Colonic mucosa (tissue), 4 donors: ENCODE data around the gene MSI2. TPM values are rescaled to one million over a fixed set of nuclear protein-coding genes. Genes with fewer than 3 reads are reported as not detected.

Source experiments
- DNase-seq: peaks from one replicate; pipeline ENCODE4 v3.0.0-alpha.2; 2020
- H3K27ac ChIP-seq: fragments of 200-600 bp; one replicate; pipeline ENCODE4 v1.8.0; 2021
- H3K27me3 ChIP-seq: fragments of 200-600 bp; one replicate; pipeline ENCODE4 v1.8.0; 2021
- H3K36me3 ChIP-seq: fragments of 200-600 bp; one replicate; pipeline ENCODE4 v1.8.0; 2021
- H3K4me1 ChIP-seq: fragments of 200-600 bp; one replicate; pipeline ENCODE4 v1.8.0; 2021; ENCODE audit warnings: mild to moderate bottlenecking
- H3K4me3 ChIP-seq: fragments of 200-600 bp; one replicate; pipeline ENCODE4 v1.8.0; 2021
- H3K9ac ChIP-seq, 2 donors: one replicate each; pipeline ENCODE4 v1.7.0; 2013; ENCODE audit warnings: control low read depth in 2 of 2, low read depth in 2 of 2, low read length in 2 of 2
- H3K9me3 ChIP-seq: fragments of 200-600 bp; one replicate; pipeline ENCODE4 v1.8.0; 2021
- CTCF ChIP-seq: fragments of 200-600 bp; IDR thresholded peaks from one replicate; pipeline ENCODE4 v1.8.0; 2022; ENCODE audit warnings: antibody characterized with exemption, mild to moderate bottlenecking
- intact Hi-C: fragments of 100-400 bp; cut with DNase I; formaldehyde crosslinking; loops from one replicate; pipeline ENCODE4 v1.14.1; 2022
- total RNA-seq, 2 donors: library from RNA; stranded (reverse); fragmentation: NEBNext Ultra II Directional in 1 of 2; extraction: Animal tissue kit (Norgen Biotek cat#: 25700) in 1 of 2; gene quantifications; one replicate each; pipeline ENCODE4 v1.2.1, GENCODE V29; 2021
- donor health status: healthy.
- donor health status: DM: no; HTN: no; CAD: no.
- donor health status: DM: no; HTN: no; CAD: no.

MSI2 gene
- total RNA-seq, 2 donors from 2014 or later = 61.6 to 75.4 TPM

DNA sequence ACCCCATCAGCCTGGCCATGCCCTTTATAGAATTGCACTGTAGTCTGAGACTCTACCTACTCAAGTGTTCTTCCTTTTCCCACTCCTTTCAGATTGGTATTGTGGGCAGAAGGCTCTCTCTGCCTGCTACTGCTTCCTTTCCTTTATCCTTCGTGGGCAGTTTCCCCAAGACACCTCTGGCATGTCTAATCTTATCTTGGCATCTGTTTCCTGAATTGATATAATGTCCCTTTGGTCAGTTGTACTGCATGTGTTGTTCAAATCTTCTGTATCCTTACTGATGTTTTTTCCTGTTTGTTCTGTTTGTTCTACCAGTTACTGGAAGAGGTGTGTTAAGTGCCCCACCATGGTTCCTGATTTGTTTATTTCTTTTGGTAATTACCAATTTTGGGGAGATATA, 29.5 kb upstream of the MSI2 start:
- intact Hi-C loops = no loop called here
- Histone ChIP-seq H3K4me3 (no peak overlapping the region), H3K9ac (no peak overlapping the region), H3K27ac (no peak overlapping the region), H3K36me3 (no peaks in the 10 kb centered on the region), H3K27me3 (no peaks in the 10 kb centered on the region), H3K4me1 (no peaks in the 10 kb centered on the region), H3K9me3 (no peaks in the 10 kb centered on the region)
- TF ChIP-seq CTCF = no peak
- no peak for DNase-seq

DNA sequence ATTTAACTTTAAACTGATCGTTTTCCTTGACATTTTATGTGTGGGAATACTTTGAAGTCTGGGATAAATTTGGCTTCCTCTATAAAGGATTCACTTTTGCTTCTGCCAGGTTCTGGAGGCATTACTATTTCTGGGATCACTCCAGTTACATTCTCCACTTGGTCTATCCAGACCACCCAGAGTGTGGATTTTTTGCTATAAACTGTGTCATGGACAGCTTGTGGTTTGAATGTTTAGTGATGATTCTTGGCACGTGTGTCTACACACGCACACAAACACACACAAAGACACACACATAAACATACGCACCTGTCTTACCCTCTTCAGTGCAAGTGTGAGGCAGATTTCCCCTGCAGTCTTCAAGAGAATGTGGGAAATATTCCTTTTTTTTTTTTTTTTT, 27.4 kb upstream of the MSI2 start:
- Histone ChIP-seq H3K9ac (no peak overlapping the region), H3K27me3 (no peaks in the 10 kb centered on the region), H3K36me3 (no peaks in the 10 kb centered on the region), H3K4me3 (no peak overlapping the region), H3K4me1 (no peaks in the 10 kb centered on the region), H3K27ac (no peak overlapping the region), H3K9me3 (no peaks in the 10 kb centered on the region)
- TF ChIP-seq CTCF = no peak
- DNase-seq = no peak
- intact Hi-C loops = no loop called here

DNA sequence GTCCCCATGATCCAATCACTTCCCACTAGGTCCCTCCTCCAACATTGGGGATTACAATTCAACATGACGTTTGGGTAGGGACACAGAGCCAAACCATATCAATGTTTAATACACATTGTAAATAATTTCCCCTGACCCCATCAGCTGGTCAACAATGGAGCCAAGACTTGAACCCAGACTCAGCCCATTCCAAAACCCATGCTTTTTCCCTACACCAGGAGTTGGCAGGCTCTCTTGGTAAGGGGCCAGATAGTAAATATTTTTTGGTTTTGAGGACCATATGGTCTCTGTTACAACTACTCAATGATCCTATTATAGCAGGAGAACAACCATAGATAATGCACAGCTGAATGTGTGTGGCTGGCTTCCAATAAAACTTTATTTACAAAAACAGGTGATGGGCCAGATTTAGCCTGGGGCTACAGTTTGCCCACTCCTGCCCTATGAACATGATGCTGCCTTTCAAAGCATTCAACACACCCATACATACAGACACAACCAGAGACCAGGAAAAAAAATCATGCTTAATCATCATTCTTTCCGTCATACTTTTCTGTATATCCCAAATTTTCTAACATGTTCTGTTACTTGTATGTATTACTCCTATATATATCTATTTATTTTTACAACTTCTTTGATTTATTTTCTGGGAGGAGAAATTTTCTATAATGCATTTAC, 22.1 kb upstream of the MSI2 start:
- Histone ChIP-seq H3K4me3 (no peak overlapping the region), H3K27ac (no peak overlapping the region), H3K4me1 (no peaks in the 10 kb centered on the region), H3K27me3 (no peaks in the 10 kb centered on the region), H3K9me3 (no peaks in the 10 kb centered on the region), H3K9ac (no peak overlapping the region), H3K36me3 (no peaks in the 10 kb centered on the region)
- TF ChIP-seq CTCF = no peak
- DNase-seq = no peak
- intact Hi-C loops = no loop called here

GRCh38 chr17:57234739-57235092, 21.6 kb upstream of the MSI2 start:
- H3K9ac ChIP-seq = no peak overlapping the region
- intact Hi-C loops = no loop called here
- no peak overlapping the region for H3K27ac ChIP-seq
- no peak for TF ChIP-seq CTCF
- DNase-seq = no peak
- H3K4me3 ChIP-seq = no peak overlapping the region
- no peaks in the 10 kb centered on the region for H3K4me1 ChIP-seq
- H3K9me3 ChIP-seq = no peaks in the 10 kb centered on the region
- H3K27me3 ChIP-seq = no peaks in the 10 kb centered on the region
- H3K36me3 ChIP-seq = no peaks in the 10 kb centered on the region

DNA sequence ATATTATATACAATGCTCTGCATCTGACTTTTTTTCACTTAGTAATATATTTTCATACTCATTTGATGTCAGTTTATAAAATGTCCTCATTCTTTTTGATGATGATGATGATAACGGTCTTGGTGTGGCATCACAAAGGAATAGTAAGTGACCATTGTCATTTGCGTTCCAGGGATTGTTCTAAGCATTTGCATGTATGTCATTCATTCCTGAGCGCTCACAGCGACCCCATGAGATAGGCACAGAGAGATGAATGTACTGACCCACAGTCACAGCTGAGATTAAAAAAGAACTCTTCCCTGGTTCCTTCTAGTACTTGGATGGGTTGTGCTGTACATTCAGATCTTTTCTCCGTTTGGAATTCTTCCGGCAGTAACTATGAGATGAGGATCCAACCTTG, 21.2 kb upstream of the MSI2 start:
- no peaks in the 10 kb centered on the region for H3K27me3 ChIP-seq
- H3K27ac ChIP-seq = no peak overlapping the region
- no peak for TF ChIP-seq CTCF
- H3K36me3 ChIP-seq = no peaks in the 10 kb centered on the region
- no peaks in the 10 kb centered on the region for H3K4me1 ChIP-seq
- no peak for DNase-seq
- H3K9me3 ChIP-seq = no peaks in the 10 kb centered on the region
- no peak overlapping the region for H3K9ac ChIP-seq
- intact Hi-C loops = no loop called here
- no peak overlapping the region for H3K4me3 ChIP-seq
